NCI-H526 (cell line): ENCODE data around the gene CATSPERZ.

Experiments
- DNase-seq, 2 experiments: peaks; one replicate each; lab custom pipeline; 2025; lab: John Stamatoyannopoulos, UW

The CATSPERZ gene

GRCh38 chr11:64284962-64285884 is 14.9 kb upstream of the CATSPERZ start, which contains the start of gene GPR137:
GPR137 (plus strand) TSS chr11:64285848; CDS start chr11:64286525, 677 bp downstream.
- DNase-seq, result peak in 1 of 2 experiments; percentile 89

DNA sequence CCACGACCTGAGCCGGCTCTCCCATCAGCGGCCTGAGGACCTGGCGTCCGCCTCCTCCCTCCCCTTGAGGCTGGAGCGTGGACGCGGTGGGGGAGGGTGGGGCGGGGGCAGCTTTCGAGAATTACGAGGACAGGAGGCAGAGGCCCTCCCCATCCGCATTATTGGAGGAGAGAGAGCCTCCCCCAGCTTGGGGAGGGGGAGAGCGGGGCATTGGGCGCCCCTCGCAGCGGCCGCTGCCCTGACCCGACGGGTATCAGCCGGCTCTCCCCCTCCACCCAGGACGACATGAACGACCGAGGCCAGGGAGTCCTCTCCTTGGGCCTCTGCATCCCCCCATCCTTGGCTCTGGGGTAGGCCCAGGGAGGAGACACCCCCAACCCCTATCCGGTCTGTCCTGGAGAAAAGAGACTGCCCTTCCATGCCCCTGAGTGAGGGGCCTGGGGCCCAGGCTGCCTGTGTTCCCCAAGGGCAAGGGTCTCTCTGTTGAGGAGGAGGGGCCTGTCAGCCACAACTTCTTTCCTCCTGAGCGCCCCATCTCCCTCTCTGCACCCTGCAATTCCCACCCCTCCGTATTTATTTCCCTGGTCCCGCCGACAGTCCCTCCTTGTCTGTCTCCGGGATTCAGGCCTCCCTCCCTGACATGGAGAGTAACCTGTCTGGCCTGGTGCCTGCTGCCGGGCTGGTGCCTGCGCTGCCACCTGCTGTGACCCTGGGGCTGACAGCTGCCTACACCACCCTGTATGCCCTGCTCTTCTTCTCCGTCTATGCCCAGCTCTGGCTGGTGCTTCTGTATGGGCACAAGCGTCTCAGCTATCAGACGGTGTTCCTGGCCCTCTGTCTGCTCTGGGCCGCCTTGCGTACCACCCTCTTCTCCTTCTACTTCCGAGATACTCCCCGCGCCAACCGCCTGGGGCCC is 14.0 kb upstream of the CATSPERZ start:
- peak; percentile 51 to 60 for DNase-seq

DNA sequence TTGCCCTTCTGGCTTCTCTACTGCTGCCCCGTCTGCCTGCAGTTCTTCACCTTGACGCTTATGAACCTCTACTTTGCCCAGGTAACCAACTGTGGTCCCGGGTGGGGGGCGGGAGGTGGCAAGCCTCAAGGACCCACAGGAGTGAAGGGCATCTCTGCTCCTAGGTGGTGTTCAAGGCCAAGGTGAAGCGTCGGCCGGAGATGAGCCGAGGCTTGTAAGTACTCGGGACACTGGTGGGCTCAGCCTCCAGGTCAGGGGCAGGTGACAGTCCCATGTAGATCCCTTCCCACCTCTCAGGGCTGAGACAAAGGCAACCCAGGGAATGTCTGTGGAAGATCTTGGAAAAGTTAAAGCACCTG is 13.4 kb upstream of the CATSPERZ start:
- DNase-seq, result no peak

DNA sequence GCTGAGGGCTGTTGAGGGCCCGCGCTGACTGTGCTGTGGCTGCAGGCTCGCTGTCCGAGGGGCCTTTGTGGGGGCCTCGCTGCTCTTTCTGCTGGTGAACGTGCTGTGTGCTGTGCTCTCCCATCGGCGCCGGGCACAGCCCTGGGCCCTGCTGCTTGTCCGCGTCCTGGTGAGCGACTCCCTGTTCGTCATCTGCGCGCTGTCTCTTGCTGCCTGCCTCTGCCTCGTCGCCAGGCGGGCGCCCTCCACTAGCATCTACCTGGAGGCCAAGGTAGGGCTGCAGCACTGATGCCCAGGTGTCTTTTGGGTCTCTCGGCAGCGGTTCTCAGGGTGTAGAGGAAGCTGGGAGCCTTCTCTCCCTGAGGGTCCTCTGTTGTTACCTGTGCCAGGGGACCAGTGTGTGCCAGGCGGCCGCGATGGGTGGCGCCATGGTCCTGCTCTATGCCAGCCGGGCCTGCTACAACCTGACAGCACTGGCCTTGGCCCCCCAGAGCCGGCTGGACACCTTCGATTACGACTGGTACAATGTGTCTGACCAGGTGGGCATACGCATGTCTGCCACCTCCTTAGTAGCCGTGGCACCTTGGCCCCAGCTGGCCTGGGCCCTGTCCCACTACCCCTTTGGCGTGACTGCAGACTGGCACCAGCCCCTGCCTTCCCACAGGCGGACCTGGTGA is 12.3 kb upstream of the CATSPERZ start:
- DNase-seq, result no peak

- DNase-seq, result no peak
Observed at GRCh38 chr11:64288353-64288750, 11.8 kb upstream of the CATSPERZ start.

DNA sequence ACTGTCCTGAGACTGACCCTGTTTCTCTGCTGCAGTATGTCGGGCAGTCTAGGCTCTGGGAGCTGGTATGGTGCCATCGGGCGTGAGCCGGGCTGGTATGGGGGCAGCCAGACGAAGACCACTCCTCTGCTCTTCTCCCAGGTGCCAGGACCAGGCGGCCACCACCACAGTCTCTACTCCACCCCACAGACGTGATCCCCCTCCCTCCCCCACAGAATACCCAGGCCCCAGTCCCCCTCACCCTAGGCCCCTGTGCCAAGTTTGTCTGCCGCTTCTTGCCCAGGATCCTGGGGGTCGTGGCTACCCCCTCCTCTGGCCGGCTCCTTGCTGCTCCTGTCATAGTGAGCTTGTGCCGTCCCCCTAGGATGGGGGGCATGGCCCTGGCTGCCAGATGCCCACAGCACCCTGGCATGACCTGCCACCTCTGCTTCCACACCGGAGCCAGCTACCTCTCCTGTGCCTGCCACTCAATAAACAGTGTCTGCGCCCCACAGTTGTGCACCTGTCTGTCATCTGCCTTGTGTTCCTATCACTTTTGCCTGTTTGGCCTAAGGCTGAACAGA is 11.1 kb upstream of the CATSPERZ start:
- DNase-seq, result no peak

GRCh38 chr11:64290352-64291261 is 9.6 kb upstream of the CATSPERZ start:
- no peak for DNase-seq

GRCh38 chr11:64291262-64291751 is 8.9 kb upstream of the CATSPERZ start, which contains the start of gene KCNK4:
KCNK4 (plus strand) TSS chr11:64291302; CDS start chr11:64293019, 1,717 bp downstream.
- no peak for DNase-seq

- DNase-seq, result no peak
Observed at GRCh38 chr11:64291752-64292459, 8.3 kb upstream of the CATSPERZ start.

GRCh38 chr11:64292460-64293254 is 7.5 kb upstream of the CATSPERZ start:
- no peak for DNase-seq

GRCh38 chr11:64294774-64295173 is 5.4 kb upstream of the CATSPERZ start:
- no peak for DNase-seq

GRCh38 chr11:64295760-64296159 is 4.4 kb upstream of the CATSPERZ start:
- DNase-seq, result no peak

DNA sequence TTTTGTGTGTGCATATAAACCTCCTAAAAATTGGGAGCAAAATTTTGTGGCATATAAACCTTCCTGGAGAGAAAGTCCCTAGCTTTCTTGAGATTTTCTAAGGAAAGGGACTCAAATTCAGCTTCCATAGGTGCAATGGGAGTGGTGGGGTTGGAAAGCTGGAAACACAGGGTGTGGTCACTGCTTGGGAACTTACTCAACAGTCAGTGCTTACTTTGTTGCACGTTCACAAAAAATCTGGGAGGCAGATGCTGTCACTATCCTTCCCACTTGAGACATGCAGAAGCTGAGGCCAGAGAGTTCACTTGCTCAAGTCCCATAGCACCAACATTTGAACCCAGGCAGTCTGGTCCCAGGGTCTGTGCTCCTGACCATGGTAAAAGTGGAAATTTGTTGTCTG is 3.9 kb upstream of the CATSPERZ start:
- DNase-seq, result no peak

DNA sequence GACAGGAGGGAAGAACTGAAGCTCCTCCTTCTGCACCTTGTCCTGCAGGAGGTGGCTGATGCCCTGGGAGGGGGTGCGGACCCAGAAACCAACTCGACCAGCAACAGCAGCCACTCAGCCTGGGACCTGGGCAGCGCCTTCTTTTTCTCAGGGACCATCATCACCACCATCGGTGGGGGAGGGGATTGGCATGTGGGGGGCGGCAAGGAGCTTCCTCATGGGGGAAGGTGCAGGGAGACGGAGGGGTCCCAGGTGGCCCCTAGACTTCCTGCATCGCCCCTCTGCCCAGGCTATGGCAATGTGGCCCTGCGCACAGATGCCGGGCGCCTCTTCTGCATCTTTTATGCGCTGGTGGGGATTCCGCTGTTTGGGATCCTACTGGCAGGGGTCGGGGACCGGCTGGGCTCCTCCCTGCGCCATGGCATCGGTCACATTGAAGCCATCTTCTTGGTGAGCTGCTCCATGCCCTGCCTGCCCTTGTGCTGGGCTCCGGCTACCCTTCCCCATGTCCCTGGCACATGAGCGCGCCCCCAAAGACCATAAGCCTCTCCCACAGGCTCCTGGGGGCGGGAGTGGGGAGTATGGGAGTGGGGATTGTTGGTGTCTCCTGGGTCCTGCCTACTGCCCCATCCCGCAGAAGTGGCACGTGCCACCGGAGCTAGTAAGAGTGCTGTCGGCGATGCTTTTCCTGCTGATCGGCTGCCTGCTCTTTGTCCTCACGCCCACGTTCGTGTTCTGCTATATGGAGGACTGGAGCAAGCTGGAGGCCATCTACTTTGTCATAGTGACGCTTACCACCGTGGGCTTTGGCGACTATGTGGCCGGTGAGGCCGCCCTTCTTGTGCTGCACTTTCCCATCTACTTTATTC is 3.1 kb upstream of the CATSPERZ start:
- no peak for DNase-seq

GRCh38 chr11:64297699-64298358 is 2.3 kb upstream of the CATSPERZ start:
- no peak for DNase-seq

GRCh38 chr11:64298966-64299846 is 952 bp upstream of the CATSPERZ start:
- DNase-seq, result peak in 1 of 2 experiments; percentile 45
